ENCODE measurements around the gene HAUS3. TPM values are rescaled to one million over a fixed set of nuclear protein-coding genes. Genes with fewer than 3 reads are reported as not detected.

HAUS3 gene
- polyA plus RNA-seq, 3 donors = 4.4 to 5.5 (median 5.0) TPM

DNA sequence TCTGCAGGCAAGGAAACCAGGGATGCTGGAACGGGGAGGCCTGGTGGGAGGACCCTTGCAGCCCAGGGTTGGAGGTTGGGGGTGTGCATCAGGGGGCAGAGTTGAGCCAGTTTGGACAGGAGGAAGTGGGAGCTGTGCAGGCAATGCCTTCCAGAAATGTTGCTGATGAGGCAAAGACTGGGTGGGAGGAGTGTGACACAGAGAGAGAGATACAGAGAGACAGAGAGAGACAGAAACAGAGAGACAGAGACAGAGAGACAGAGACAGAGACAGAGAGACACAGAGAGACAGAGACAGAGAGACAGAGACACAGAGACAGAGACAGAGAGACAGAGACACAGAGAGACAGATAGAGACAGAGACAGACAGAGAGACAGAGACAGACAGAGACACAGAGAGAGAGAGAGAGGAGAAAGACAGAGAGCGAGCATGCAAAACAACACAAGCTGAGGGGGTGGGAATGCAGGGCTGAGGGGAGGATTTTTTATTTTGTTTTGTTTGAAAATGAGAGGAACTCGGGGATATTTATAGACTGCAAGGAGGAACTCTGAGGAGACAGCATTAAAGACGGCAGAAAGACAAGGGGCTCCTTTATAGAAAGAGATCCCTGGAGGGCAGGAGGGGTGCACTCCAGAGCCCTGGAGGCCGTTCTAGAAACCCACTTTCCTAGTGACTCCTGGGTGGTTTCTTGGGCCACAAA lies 1.9 kb upstream of the HAUS3 start:
- DNase-seq = peak; percentile 45 to 65 (median 53)

DNA sequence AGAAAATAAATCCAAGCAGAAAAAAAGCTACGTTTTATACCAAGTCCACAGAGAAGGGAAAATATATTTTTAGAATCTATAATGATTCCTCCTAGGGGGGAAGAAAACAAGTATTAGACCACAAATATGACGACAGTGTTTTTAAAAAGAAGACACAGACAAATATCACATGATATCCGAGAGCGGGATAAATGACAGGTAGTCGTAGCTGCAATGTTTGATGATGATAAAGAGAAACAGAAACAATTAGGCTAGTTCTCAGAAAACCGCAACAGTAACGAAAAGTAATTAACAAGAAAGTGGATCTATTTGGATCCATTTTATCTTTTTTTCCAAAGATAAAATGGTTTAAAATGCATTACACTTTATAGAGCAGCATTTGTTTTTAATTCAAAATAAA lies 918 bp downstream of the HAUS3 start:
- no CpG with 5 or more reads among the region's 7 CpGs for WGBS (ENCODE audit: insufficient coverage)
- Mint-ChIP-seq H3K36me3 (peaks cover 11 to 25% of the 10 kb centered on the region in 2 donors), H3K27me3 (ENCODE audit: low read depth in 3 of 3) (no peaks in the 10 kb centered on the region), H3K4me3 (peak overlapping the region; percentile 88 to 95), H3K9me3 (no peaks in the 10 kb centered on the region), H3K27ac (peak overlapping the region; percentile 86 to 94 (median 91)), H3K4me1 (peaks cover 60% of the 10 kb centered on the region)
- TF ChIP-seq, protein P1, sequence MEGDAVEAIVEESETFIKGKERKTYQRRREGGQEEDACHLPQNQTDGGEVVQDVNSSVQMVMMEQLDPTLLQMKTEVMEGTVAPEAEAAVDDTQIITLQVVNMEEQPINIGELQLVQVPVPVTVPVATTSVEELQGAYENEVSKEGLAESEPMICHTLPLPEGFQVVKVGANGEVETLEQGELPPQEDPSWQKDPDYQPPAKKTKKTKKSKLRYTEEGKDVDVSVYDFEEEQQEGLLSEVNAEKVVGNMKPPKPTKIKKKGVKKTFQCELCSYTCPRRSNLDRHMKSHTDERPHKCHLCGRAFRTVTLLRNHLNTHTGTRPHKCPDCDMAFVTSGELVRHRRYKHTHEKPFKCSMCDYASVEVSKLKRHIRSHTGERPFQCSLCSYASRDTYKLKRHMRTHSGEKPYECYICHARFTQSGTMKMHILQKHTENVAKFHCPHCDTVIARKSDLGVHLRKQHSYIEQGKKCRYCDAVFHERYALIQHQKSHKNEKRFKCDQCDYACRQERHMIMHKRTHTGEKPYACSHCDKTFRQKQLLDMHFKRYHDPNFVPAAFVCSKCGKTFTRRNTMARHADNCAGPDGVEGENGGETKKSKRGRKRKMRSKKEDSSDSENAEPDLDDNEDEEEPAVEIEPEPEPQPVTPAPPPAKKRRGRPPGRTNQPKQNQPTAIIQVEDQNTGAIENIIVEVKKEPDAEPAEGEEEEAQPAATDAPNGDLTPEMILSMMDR (IDR thresholded peaks at IDR 0.05) = no peak
- Histone ChIP-seq H2AFZ (ENCODE audit: insufficient read depth, low read depth, low read length, poor library complexity, severe bottlenecking) (peak overlapping the region; percentile 89), H3K4me3 (replicated peaks in 1 of 3; ENCODE audit: low read depth in 2 of 3, low read length in 3 of 3) (peak overlapping the region; percentile 61 to 93 (median 86)), H3K4me2 (replicated peaks; ENCODE audit: extremely low read depth, low read length, poor library complexity, severe bottlenecking) (peak overlapping the region; percentile 76), H3K4me1 (ENCODE audit: control insufficient read depth in 1 of 2, insufficient read depth in 2 of 2, low read length in 2 of 2) (peaks cover 40 to 61% of the 10 kb centered on the region in 2 donors), H3K27ac (ENCODE audit: low read depth in 1 of 2, low read length in 2 of 2) (peak overlapping the region; percentile 43 to 86), H3K9ac (ENCODE audit: insufficient read depth, low read length, poor library complexity, severe bottlenecking) (peak overlapping the region; percentile 88), H3K9me3 (replicated peaks in 1 of 2; ENCODE audit: control insufficient read depth in 1 of 2, insufficient read depth in 1 of 2, low read length in 2 of 2) (no peaks in the 10 kb centered on the region), H4K20me1 (ENCODE audit: insufficient read depth, low read length) (peaks cover 38% of the 10 kb centered on the region), H3K79me2 (ENCODE audit: insufficient read depth, low read length) (peaks cover 55% of the 10 kb centered on the region), H3K36me3 (replicated peaks in 1 of 2; ENCODE audit: control insufficient read depth in 1 of 2, insufficient read depth in 2 of 2, low read length in 2 of 2) (peaks cover 2 to 11% of the 10 kb centered on the region in 2 donors), H3K27me3 (ENCODE audit: control insufficient read depth in 2 of 2, insufficient read depth in 2 of 2, low read length in 2 of 2) (no peaks in the 10 kb centered on the region)
- no peak for DNase-seq
- intact Hi-C loops (cut with micrococcal nuclease) = loop anchor here (5.0 to 10.0 kb wide), 6 partner anchors 181 to 666 kb away; partner anchors contain the start of genes FAM193A (in 2 of the 2), RNF4 (in 2 of the 2) and TNIP2 (in 1 of the 2)

More for the DNA sequence above, 1.9 kb upstream of the HAUS3 start:
- intact Hi-C loops (cut with micrococcal nuclease) = loop anchor here (2.0 to 10.0 kb wide), 7 partner anchors 19 to 669 kb away; partner anchors contain the start of genes FAM193A (in 2 of the 2), RNF4 (in 2 of the 2), MXD4 (in 1 of the 2) and TNIP2 (in 1 of the 2)
- Histone ChIP-seq H3K27me3 (ENCODE audit: control insufficient read depth in 2 of 2, insufficient read depth in 2 of 2, low read length in 2 of 2) (no peaks in the 10 kb centered on the region), H4K20me1 (ENCODE audit: insufficient read depth, low read length) (peaks cover 31% of the 10 kb centered on the region), H3K4me3 (replicated peaks in 1 of 3; ENCODE audit: low read depth in 2 of 3, low read length in 3 of 3) (peak overlapping the region in 1 of 3 experiments; percentile 63), H3K4me1 (ENCODE audit: control insufficient read depth in 1 of 2, insufficient read depth in 2 of 2, low read length in 2 of 2) (peaks cover 40 to 51% of the 10 kb centered on the region in 2 donors), H3K9ac (ENCODE audit: insufficient read depth, low read length, poor library complexity, severe bottlenecking) (no peak overlapping the region), H3K79me2 (ENCODE audit: insufficient read depth, low read length) (peaks cover 30% of the 10 kb centered on the region), H2AFZ (ENCODE audit: insufficient read depth, low read depth, low read length, poor library complexity, severe bottlenecking) (peak overlapping the region; percentile 78), H3K9me3 (replicated peaks in 1 of 2; ENCODE audit: control insufficient read depth in 1 of 2, insufficient read depth in 1 of 2, low read length in 2 of 2) (no peaks in the 10 kb centered on the region), H3K36me3 (replicated peaks in 1 of 2; ENCODE audit: control insufficient read depth in 1 of 2, insufficient read depth in 2 of 2, low read length in 2 of 2) (peaks cover 4 to 9% of the 10 kb centered on the region in 2 donors), H3K4me2 (replicated peaks; ENCODE audit: extremely low read depth, low read length, poor library complexity, severe bottlenecking) (peak overlapping the region; percentile 56), H3K27ac (ENCODE audit: low read depth in 1 of 2, low read length in 2 of 2) (peak overlapping the region in 1 of 2 donors; percentile 54)
- Mint-ChIP-seq H3K4me1 (peaks cover 48% of the 10 kb centered on the region), H3K27me3 (ENCODE audit: low read depth in 3 of 3) (no peaks in the 10 kb centered on the region), H3K27ac (peak overlapping the region; percentile 60 to 94 (median 78)), H3K9me3 (no peaks in the 10 kb centered on the region), H3K36me3 (peaks cover 6 to 15% of the 10 kb centered on the region in 2 donors), H3K4me3 (peak overlapping the region; percentile 67 to 88)
- 4% methylated on average over 4 of the region's 5 CpGs for WGBS (ENCODE audit: insufficient coverage)
- TF ChIP-seq, protein P1 (IDR thresholded peaks at IDR 0.05) = peak; percentile 36
